ENCODE data around the gene TRMT11.
A peak's percentile ranks its signal among the peaks of the same experiment; 100 is the strongest.
"Not testable (repeated sequence)": the region's sequence is repeated elsewhere in the genome, so short reads cannot be mapped to it uniquely, and the experiment has no call there.

Gene TRMT11

GRCh38 chr6:125955973-125956372, 30.4 kb upstream of the TRMT11 start:
- no peak for DNase-seq (ENCODE audit: low read depth, low spot score)
- H3K27ac ChIP-seq = no peak overlapping the region

GRCh38 chr6:125956506-125957390, 29.6 kb upstream of the TRMT11 start, which contains the start of gene HINT3:
HINT3 (plus strand) TSS chr6:125956770; CDS start chr6:125956978, 208 bp downstream.
- H3K27ac ChIP-seq = peak within 1 kb of the TSS; percentile 73
- peak; percentile 80 for DNase-seq (ENCODE audit: low read depth, low spot score)

GRCh38 chr6:125957391-125957693, 29.0 kb upstream of the TRMT11 start:
- no peak for DNase-seq (ENCODE audit: low read depth, low spot score)
- peak overlapping the region; percentile 73 for H3K27ac ChIP-seq

GRCh38 chr6:125957845-125958244, 28.5 kb upstream of the TRMT11 start:
- DNase-seq (ENCODE audit: low read depth, low spot score) = no peak
- H3K27ac ChIP-seq = peak overlapping the region; percentile 73

- no peak for DNase-seq (ENCODE audit: low read depth, low spot score)
- H3K27ac ChIP-seq = no peak overlapping the region
These were observed 27.3 kb upstream of the TRMT11 start for GRCh38 chr6:125959041-125959440.

GRCh38 chr6:125961117-125961516, 25.2 kb upstream of the TRMT11 start:
- no peak for DNase-seq (ENCODE audit: low read depth, low spot score)
- no peak overlapping the region for H3K27ac ChIP-seq

- H3K27ac ChIP-seq = no peak overlapping the region
- DNase-seq (ENCODE audit: low read depth, low spot score) = no peak
These were observed 23.3 kb upstream of the TRMT11 start for GRCh38 chr6:125962900-125963497.

GRCh38 chr6:125963817-125964216, 22.5 kb upstream of the TRMT11 start:
- no peak for DNase-seq (ENCODE audit: low read depth, low spot score)
- no peak overlapping the region for H3K27ac ChIP-seq

GRCh38 chr6:125966569-125966968, 19.8 kb upstream of the TRMT11 start:
- H3K27ac ChIP-seq = no peak overlapping the region

GRCh38 chr6:125968493-125968892, 17.8 kb upstream of the TRMT11 start:
- DNase-seq (ENCODE audit: low read depth, low spot score) = no peak
- no peak overlapping the region for H3K27ac ChIP-seq

More at GRCh38 chr6:125966569-125966968, 19.8 kb upstream of the TRMT11 start:
- DNase-seq (ENCODE audit: low read depth, low spot score) = no peak

- no peak for DNase-seq (ENCODE audit: low read depth, low spot score)
- no peak overlapping the region for H3K27ac ChIP-seq
These were observed 15.6 kb upstream of the TRMT11 start for GRCh38 chr6:125970760-125971159.

GRCh38 chr6:125972478-125972877, 13.9 kb upstream of the TRMT11 start:
- DNase-seq (ENCODE audit: low read depth, low spot score); H3K27ac ChIP-seq: not testable (repeated sequence)

- peak overlapping the region; percentile 37 for H3K27ac ChIP-seq
- DNase-seq (ENCODE audit: low read depth, low spot score) = no peak
These were observed 12.0 kb upstream of the TRMT11 start for GRCh38 chr6:125974214-125974866.

GRCh38 chr6:125979101-125979500, 7.2 kb upstream of the TRMT11 start:
- no peak for DNase-seq (ENCODE audit: low read depth, low spot score)
- no peak overlapping the region for H3K27ac ChIP-seq

GRCh38 chr6:125981571-125982185, 4.7 kb upstream of the TRMT11 start:
- DNase-seq (ENCODE audit: low read depth, low spot score) = no peak

GRCh38 chr6:125983246-125983945, 2.9 kb upstream of the TRMT11 start:
- peak overlapping the region; percentile 24 for H3K27ac ChIP-seq
- no peak for DNase-seq (ENCODE audit: low read depth, low spot score)

More at GRCh38 chr6:125981571-125982185, 4.7 kb upstream of the TRMT11 start:
- H3K27ac ChIP-seq = no peak overlapping the region

- DNase-seq (ENCODE audit: low read depth, low spot score) = no peak
These were observed 2.0 kb upstream of the TRMT11 start for GRCh38 chr6:125984311-125984710.

GRCh38 chr6:125985522-125985921, 818 bp upstream of the TRMT11 start:
- DNase-seq (ENCODE audit: low read depth, low spot score) = no peak
- peak overlapping the region; percentile 86 for H3K27ac ChIP-seq

More at GRCh38 chr6:125984311-125984710, 2.0 kb upstream of the TRMT11 start:
- H3K27ac ChIP-seq = no peak overlapping the region

GRCh38 chr6:125985979-125986300, 400 bp upstream of the TRMT11 start:
- peak overlapping the region; percentile 86 for H3K27ac ChIP-seq
- DNase-seq (ENCODE audit: low read depth, low spot score) = no peak

GRCh38 chr6:125987026-125987617, 782 bp downstream of the TRMT11 start:
- no peak for DNase-seq (ENCODE audit: low read depth, low spot score)
- peak overlapping the region; percentile 86 for H3K27ac ChIP-seq

Data from epithelial cell of prostate (primary cell).